ENCODE measurements around the gene PRKRIP1.

- TF ChIP-seq EZH2 (IDR thresholded peaks at IDR 0.05; ENCODE audit: low read length), result no peak
- TF ChIP-seq CTCF (optimal IDR thresholded peaks at IDR 0.05 in 1 of 3, IDR thresholded peaks at IDR 0.05 in 1 of 3, conservative IDR thresholded peaks at IDR 0.05 in 1 of 3; ENCODE audit: extremely low read depth in 1 of 3, insufficient read depth in 2 of 3, low read length in 3 of 3), result no peak
Observed at GRCh38 chr7:102432442-102433218, 36.5 kb downstream of the PRKRIP1 start.
